ENCODE measurements around the gene CTPS2. TPM values are rescaled to one million over a fixed set of nuclear protein-coding genes. Genes with fewer than 3 reads are reported as not detected.

Gene CTPS2
- polyA plus RNA-seq, 1 of the 3 experiments (the other 2 are of a cell fraction) = 6.1 TPM

DNA sequence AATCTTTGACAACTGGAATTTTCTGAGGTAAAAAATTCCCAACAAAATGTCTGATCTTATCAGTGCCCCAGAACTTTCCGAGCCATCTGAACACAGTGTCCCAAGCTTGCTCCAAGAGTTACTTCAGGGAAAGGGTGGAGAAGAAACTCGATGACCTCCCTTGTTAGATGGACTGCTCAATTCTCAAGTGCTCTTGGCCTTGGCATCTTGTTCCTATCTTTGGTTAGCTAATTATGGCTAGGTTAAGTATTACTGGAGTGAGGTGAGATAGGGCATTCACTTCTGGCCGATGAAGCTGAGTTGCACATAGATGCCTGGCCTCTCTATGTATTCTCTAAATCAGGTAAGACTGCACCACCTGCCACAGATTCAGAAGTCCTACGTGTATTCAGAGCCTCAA is 71.6 kb downstream of the CTPS2 start:
- Histone ChIP-seq H3K4me1 (ENCODE audit: control insufficient read depth in 1 of 2, insufficient read depth in 2 of 2, low read depth in 1 of 2, low read length in 1 of 2) (peaks cover 0 to 7% of the 10 kb centered on the region in 2 experiments; a peak in 1 of 4 replicates), H3K36me3 (replicated peaks in 1 of 2; ENCODE audit: control insufficient read depth in 1 of 2, insufficient read depth in 2 of 2, low read length in 1 of 2) (peaks cover 0 to 7% of the 10 kb centered on the region in 2 experiments), H3K79me2 (ENCODE audit: insufficient read depth) (no peaks in the 10 kb centered on the region), H3K4me2 (no peak overlapping the region), H3K4me3 (ENCODE audit: low read depth in 2 of 2, low read length in 1 of 2) (no peak overlapping the region), H2AFZ (ENCODE audit: low read depth) (no peak overlapping the region), H3K27ac (ENCODE audit: low read depth in 2 of 2, low read length in 1 of 2) (no peak overlapping the region), H3K9ac (no peak overlapping the region), H3K9me2 (no peaks in the 10 kb centered on the region), H3K27me3 (ENCODE audit: insufficient read depth) (no peaks in the 10 kb centered on the region), H3K9me3 (no peaks in the 10 kb centered on the region), H3F3A (replicated peaks; ENCODE audit: insufficient read depth) (peaks cover 10% of the 10 kb centered on the region), H4K20me1 (ENCODE audit: insufficient read depth) (no peaks in the 10 kb centered on the region)
- 70% methylated on average over 4 of the region's 4 CpGs for WGBS (ENCODE audit: low lambda C conversion rate)
- POLR2A ChIA-PET = no interaction called here
- TF ChIP-seq MEF2A (IDR thresholded peaks at IDR 0.05; ENCODE audit: borderline replicate concordance, low read depth) (no peak), RFX5 (IDR thresholded peaks at IDR 0.05; ENCODE audit: low read length) (no peak), CHD2 (IDR thresholded peaks at IDR 0.05; ENCODE audit: low read length, partially characterized antibody) (no peak), FOXJ3 (CRISPR knock-in tag; IDR thresholded peaks at IDR 0.05) (no peak), RAD21 (IDR thresholded peaks at IDR 0.05; ENCODE audit: low read length) (no peak), TCF12 (IDR thresholded peaks at IDR 0.05) (no peak), GABPA (IDR thresholded peaks at IDR 0.05; ENCODE audit: low read depth) (no peak), SIN3A (IDR thresholded peaks at IDR 0.05; ENCODE audit: borderline replicate concordance, low read depth, low read length) (no peak), FOSL2 (IDR thresholded peaks at IDR 0.05; ENCODE audit: borderline replicate concordance, low read depth) (no peak), MXI1 (IDR thresholded peaks at IDR 0.05; ENCODE audit: low read depth, low read length) (no peak), NRF1 (IDR thresholded peaks at IDR 0.05; ENCODE audit: low read depth, low read length) (no peak), ELF1 (IDR thresholded peaks at IDR 0.05) (no peak)
- TF ChIP-seq, protein P1, sequence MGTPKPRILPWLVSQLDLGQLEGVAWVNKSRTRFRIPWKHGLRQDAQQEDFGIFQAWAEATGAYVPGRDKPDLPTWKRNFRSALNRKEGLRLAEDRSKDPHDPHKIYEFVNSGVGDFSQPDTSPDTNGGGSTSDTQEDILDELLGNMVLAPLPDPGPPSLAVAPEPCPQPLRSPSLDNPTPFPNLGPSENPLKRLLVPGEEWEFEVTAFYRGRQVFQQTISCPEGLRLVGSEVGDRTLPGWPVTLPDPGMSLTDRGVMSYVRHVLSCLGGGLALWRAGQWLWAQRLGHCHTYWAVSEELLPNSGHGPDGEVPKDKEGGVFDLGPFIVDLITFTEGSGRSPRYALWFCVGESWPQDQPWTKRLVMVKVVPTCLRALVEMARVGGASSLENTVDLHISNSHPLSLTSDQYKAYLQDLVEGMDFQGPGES (IDR thresholded peaks at IDR 0.05; ENCODE audit: low read depth, low read length) = no peak
- TF ChIP-seq, protein P2, sequence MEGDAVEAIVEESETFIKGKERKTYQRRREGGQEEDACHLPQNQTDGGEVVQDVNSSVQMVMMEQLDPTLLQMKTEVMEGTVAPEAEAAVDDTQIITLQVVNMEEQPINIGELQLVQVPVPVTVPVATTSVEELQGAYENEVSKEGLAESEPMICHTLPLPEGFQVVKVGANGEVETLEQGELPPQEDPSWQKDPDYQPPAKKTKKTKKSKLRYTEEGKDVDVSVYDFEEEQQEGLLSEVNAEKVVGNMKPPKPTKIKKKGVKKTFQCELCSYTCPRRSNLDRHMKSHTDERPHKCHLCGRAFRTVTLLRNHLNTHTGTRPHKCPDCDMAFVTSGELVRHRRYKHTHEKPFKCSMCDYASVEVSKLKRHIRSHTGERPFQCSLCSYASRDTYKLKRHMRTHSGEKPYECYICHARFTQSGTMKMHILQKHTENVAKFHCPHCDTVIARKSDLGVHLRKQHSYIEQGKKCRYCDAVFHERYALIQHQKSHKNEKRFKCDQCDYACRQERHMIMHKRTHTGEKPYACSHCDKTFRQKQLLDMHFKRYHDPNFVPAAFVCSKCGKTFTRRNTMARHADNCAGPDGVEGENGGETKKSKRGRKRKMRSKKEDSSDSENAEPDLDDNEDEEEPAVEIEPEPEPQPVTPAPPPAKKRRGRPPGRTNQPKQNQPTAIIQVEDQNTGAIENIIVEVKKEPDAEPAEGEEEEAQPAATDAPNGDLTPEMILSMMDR (IDR thresholded peaks at IDR 0.05) = no peak
- TF ChIP-seq, protein P3, sequence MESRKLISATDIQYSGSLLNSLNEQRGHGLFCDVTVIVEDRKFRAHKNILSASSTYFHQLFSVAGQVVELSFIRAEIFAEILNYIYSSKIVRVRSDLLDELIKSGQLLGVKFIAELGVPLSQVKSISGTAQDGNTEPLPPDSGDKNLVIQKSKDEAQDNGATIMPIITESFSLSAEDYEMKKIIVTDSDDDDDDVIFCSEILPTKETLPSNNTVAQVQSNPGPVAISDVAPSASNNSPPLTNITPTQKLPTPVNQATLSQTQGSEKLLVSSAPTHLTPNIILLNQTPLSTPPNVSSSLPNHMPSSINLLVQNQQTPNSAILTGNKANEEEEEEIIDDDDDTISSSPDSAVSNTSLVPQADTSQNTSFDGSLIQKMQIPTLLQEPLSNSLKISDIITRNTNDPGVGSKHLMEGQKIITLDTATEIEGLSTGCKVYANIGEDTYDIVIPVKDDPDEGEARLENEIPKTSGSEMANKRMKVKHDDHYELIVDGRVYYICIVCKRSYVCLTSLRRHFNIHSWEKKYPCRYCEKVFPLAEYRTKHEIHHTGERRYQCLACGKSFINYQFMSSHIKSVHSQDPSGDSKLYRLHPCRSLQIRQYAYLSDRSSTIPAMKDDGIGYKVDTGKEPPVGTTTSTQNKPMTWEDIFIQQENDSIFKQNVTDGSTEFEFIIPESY (IDR thresholded peaks at IDR 0.05; ENCODE audit: borderline replicate concordance, low read depth) = no peak
- TF ChIP-seq, protein P4, sequence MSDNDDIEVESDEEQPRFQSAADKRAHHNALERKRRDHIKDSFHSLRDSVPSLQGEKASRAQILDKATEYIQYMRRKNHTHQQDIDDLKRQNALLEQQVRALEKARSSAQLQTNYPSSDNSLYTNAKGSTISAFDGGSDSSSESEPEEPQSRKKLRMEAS (IDR thresholded peaks at IDR 0.05; ENCODE audit: low read depth) = no peak
- TF ChIP-seq, protein P5, sequence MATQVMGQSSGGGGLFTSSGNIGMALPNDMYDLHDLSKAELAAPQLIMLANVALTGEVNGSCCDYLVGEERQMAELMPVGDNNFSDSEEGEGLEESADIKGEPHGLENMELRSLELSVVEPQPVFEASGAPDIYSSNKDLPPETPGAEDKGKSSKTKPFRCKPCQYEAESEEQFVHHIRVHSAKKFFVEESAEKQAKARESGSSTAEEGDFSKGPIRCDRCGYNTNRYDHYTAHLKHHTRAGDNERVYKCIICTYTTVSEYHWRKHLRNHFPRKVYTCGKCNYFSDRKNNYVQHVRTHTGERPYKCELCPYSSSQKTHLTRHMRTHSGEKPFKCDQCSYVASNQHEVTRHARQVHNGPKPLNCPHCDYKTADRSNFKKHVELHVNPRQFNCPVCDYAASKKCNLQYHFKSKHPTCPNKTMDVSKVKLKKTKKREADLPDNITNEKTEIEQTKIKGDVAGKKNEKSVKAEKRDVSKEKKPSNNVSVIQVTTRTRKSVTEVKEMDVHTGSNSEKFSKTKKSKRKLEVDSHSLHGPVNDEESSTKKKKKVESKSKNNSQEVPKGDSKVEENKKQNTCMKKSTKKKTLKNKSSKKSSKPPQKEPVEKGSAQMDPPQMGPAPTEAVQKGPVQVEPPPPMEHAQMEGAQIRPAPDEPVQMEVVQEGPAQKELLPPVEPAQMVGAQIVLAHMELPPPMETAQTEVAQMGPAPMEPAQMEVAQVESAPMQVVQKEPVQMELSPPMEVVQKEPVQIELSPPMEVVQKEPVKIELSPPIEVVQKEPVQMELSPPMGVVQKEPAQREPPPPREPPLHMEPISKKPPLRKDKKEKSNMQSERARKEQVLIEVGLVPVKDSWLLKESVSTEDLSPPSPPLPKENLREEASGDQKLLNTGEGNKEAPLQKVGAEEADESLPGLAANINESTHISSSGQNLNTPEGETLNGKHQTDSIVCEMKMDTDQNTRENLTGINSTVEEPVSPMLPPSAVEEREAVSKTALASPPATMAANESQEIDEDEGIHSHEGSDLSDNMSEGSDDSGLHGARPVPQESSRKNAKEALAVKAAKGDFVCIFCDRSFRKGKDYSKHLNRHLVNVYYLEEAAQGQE (IDR thresholded peaks at IDR 0.05; ENCODE audit: low read depth, low read length) = no peak
- TF ChIP-seq, protein P6, sequence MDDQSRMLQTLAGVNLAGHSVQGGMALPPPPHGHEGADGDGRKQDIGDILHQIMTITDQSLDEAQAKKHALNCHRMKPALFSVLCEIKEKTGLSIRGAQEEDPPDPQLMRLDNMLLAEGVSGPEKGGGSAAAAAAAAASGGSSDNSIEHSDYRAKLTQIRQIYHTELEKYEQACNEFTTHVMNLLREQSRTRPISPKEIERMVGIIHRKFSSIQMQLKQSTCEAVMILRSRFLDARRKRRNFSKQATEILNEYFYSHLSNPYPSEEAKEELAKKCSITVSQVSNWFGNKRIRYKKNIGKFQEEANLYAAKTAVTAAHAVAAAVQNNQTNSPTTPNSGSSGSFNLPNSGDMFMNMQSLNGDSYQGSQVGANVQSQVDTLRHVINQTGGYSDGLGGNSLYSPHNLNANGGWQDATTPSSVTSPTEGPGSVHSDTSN (IDR thresholded peaks at IDR 0.05) = no peak
- no peak for DNase-seq
- CTCF ChIA-PET = no interaction called here

All from SK-N-SH (cell line).